Measurements from ENCODE around the gene PFDN4.

DNA sequence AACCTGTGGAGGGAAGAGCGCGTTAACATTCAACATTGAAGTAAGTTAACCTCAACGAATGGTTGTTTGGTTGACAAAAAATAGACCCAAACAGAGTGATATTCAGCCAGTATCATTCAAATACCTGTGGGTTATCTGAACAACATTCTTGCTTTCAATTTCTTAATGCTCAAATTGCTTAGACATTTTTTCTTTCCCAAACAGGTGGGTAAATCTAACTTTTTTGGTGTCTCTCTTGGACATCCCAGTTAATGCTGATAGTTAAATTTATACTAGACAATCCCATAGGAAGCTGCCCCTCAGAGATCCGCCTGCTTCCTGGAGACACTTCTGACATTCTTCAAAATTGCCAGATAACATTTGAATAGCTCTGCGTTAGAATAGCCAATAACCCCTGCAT, 14.1 kb upstream of the PFDN4 start:
- TF ChIP-seq, protein P1, sequence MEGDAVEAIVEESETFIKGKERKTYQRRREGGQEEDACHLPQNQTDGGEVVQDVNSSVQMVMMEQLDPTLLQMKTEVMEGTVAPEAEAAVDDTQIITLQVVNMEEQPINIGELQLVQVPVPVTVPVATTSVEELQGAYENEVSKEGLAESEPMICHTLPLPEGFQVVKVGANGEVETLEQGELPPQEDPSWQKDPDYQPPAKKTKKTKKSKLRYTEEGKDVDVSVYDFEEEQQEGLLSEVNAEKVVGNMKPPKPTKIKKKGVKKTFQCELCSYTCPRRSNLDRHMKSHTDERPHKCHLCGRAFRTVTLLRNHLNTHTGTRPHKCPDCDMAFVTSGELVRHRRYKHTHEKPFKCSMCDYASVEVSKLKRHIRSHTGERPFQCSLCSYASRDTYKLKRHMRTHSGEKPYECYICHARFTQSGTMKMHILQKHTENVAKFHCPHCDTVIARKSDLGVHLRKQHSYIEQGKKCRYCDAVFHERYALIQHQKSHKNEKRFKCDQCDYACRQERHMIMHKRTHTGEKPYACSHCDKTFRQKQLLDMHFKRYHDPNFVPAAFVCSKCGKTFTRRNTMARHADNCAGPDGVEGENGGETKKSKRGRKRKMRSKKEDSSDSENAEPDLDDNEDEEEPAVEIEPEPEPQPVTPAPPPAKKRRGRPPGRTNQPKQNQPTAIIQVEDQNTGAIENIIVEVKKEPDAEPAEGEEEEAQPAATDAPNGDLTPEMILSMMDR (IDR thresholded peaks at IDR 0.05): no peak
- no peak for TF ChIP-seq ZFX (IDR thresholded peaks at IDR 0.05; ENCODE audit: borderline replicate concordance)
